NCI-H526 treated with DMSO at 0.1 percent for 48 hours (cell line): ENCODE results near the gene NOS3.
A peak's percentile ranks its signal among the peaks of the same experiment; 100 is the strongest.
"Not testable (repeated sequence)": the region's sequence is repeated elsewhere in the genome, so short reads cannot be mapped to it uniquely, and the experiment has no call there.

Source experiments
- DNase-seq: peaks from one replicate; lab custom pipeline; 2025; lab: John Stamatoyannopoulos, UW

NOS3 gene

GRCh38 chr7:151038951-151039849 lies 48.4 kb downstream of the NOS3 start:
- DNase-seq: no peak

- no peak for DNase-seq
These were observed 49.2 kb downstream of the NOS3 start for GRCh38 chr7:151039850-151040548.

GRCh38 chr7:151040616-151041375 lies 50.0 kb downstream of the NOS3 start:
- DNase-seq: no peak

- not testable (repeated sequence) for DNase-seq
These were observed 52.6 kb downstream of the NOS3 start for GRCh38 chr7:151043449-151043848.

GRCh38 chr7:151043959-151044358 lies 53.1 kb downstream of the NOS3 start:
- no peak for DNase-seq

- no peak for DNase-seq
These were observed 54.4 kb downstream of the NOS3 start for GRCh38 chr7:151045262-151045661.

- DNase-seq: no peak
These were observed 55.1 kb downstream of the NOS3 start for GRCh38 chr7:151045967-151046366.

- no peak for DNase-seq
These were observed 56.1 kb downstream of the NOS3 start for GRCh38 chr7:151046603-151047573.

GRCh38 chr7:151047976-151048815 lies 57.4 kb downstream of the NOS3 start, which contains the start of gene ASIC3:
Gene ASIC3, plus strand, starts transcription at chr7:151048531. Its CDS starts 355 bp downstream, at chr7:151048886.
- DNase-seq: no peak

GRCh38 chr7:151048911-151049463 lies 58.2 kb downstream of the NOS3 start:
- no peak for DNase-seq

- no peak for DNase-seq
These were observed 60.3 kb downstream of the NOS3 start for GRCh38 chr7:151051108-151051507.

- no peak for DNase-seq
These were observed 62.3 kb downstream of the NOS3 start for GRCh38 chr7:151053096-151053495.

- no peak for DNase-seq
These were observed 62.9 kb downstream of the NOS3 start for GRCh38 chr7:151053751-151054150.

GRCh38 chr7:151056283-151056665 lies 65.5 kb downstream of the NOS3 start:
- no peak for DNase-seq

- DNase-seq: no peak
These were observed 66.1 kb downstream of the NOS3 start for GRCh38 chr7:151056666-151057505.

- no peak for DNase-seq
These were observed 66.7 kb downstream of the NOS3 start, which contains the start of gene CDK5 for GRCh38 chr7:151057506-151057988. Gene CDK5, minus strand, starts transcription at chr7:151057897. Its CDS starts 49 bp downstream, at chr7:151057848.

- peak; percentile 99 for DNase-seq
These were observed 67.4 kb downstream of the NOS3 start for GRCh38 chr7:151057989-151058780.
